WTC11 (cell line): ENCODE results near the gene SURF6.

Experiments
- CTCF ChIP-seq: fragments of 200-600 bp; IDR thresholded peaks from 2 replicates; pipeline ENCODE4 v1.8.0; 2022; ENCODE audit warnings: antibody characterized with exemption
- MAX ChIP-seq: sonication (generic); formaldehyde crosslinking; IDR thresholded peaks from 2 replicates; pipeline ENCODE4 v1.8.0; 2022; ENCODE audit warnings: mild to moderate bottlenecking, missing genetic modification reagents
- STAT6 ChIP-seq: sonication (generic); formaldehyde crosslinking; conservative IDR thresholded peaks from 2 replicates; pipeline ENCODE4 v1.8.1; 2023; ENCODE audit warnings: mild to moderate bottlenecking, low read depth, missing genetic modification reagents, moderate library complexity

GRCh38 chr9:133351908-133352634 is 16.1 kb upstream of the SURF6 start:
- TF ChIP-seq MAX (CRISPR knock-in tag) (no peak), CTCF (peak; percentile 43), STAT6 (CRISPR knock-in tag) (no peak)
